Measurements from ENCODE around the gene NEGR1.

Gene NEGR1

GRCh38 chr1:72117621-72118020 is 164.7 kb downstream of the NEGR1 start:
- no peak for DNase-seq (ENCODE audit: low read depth)

- DNase-seq (ENCODE audit: low read depth): no peak
These were observed 167.0 kb downstream of the NEGR1 start for GRCh38 chr1:72115290-72115689.

- no peak for DNase-seq (ENCODE audit: low read depth)
These were observed 170.7 kb downstream of the NEGR1 start for GRCh38 chr1:72111662-72112061.

GRCh38 chr1:72109916-72110315 is 172.4 kb downstream of the NEGR1 start:
- DNase-seq (ENCODE audit: low read depth): no peak

GRCh38 chr1:72105201-72105600 is 177.1 kb downstream of the NEGR1 start:
- no peak for DNase-seq (ENCODE audit: low read depth)

GRCh38 chr1:72101840-72102632 is 180.3 kb downstream of the NEGR1 start:
- no peak for DNase-seq (ENCODE audit: low read depth)

- no peak for DNase-seq (ENCODE audit: low read depth)
These were observed 181.6 kb downstream of the NEGR1 start for GRCh38 chr1:72100771-72101170.

GRCh38 chr1:72097851-72098570 is 184.3 kb downstream of the NEGR1 start:
- DNase-seq (ENCODE audit: low read depth): no peak

GRCh38 chr1:72094209-72094608 is 188.1 kb downstream of the NEGR1 start:
- DNase-seq (ENCODE audit: low read depth): no peak

- DNase-seq (ENCODE audit: low read depth): no peak
These were observed 195.9 kb downstream of the NEGR1 start for GRCh38 chr1:72086394-72086793.

GRCh38 chr1:72075425-72075824 is 206.9 kb downstream of the NEGR1 start:
- DNase-seq (ENCODE audit: low read depth): no peak

GRCh38 chr1:72066431-72066830 is 215.9 kb downstream of the NEGR1 start:
- no peak for DNase-seq (ENCODE audit: low read depth)

- DNase-seq (ENCODE audit: low read depth): no peak
These were observed 217.9 kb downstream of the NEGR1 start for GRCh38 chr1:72064196-72065075.

- no peak for DNase-seq (ENCODE audit: low read depth)
These were observed 218.8 kb downstream of the NEGR1 start for GRCh38 chr1:72063364-72064044.

GRCh38 chr1:72062584-72062983 is 219.8 kb downstream of the NEGR1 start:
- no peak for DNase-seq (ENCODE audit: low read depth)

- DNase-seq (ENCODE audit: low read depth): no peak
These were observed 221.7 kb downstream of the NEGR1 start for GRCh38 chr1:72060466-72061245.

GRCh38 chr1:72056516-72056915 is 225.8 kb downstream of the NEGR1 start:
- no peak for DNase-seq (ENCODE audit: low read depth)

- no peak for DNase-seq (ENCODE audit: low read depth)
These were observed 230.8 kb downstream of the NEGR1 start for GRCh38 chr1:72051538-72051937.

- no peak for DNase-seq (ENCODE audit: low read depth)
These were observed 231.8 kb downstream of the NEGR1 start for GRCh38 chr1:72050551-72050950.

- no peak for DNase-seq (ENCODE audit: low read depth)
These were observed 244.5 kb downstream of the NEGR1 start for GRCh38 chr1:72037745-72038343.

GRCh38 chr1:72034827-72035226 is 247.5 kb downstream of the NEGR1 start:
- no peak for DNase-seq (ENCODE audit: low read depth)

Measured in activated T-helper 1 cell treated with Interleukin-2 at 50 U/mL for 16 hours (primary cell).